ACHN (cell line): ENCODE results near the gene VPS29.
"Not testable (repeated sequence)": the region's sequence is repeated elsewhere in the genome, so short reads cannot be mapped to it uniquely, and the experiment has no call there.

Source experiments
- DNase-seq: peaks from one replicate; pipeline ENCODE4 v3.0.0-alpha.2; 2015
- in situ Hi-C: cut with HindIII; loops from 2 replicates; pipeline ENCODE4 v1.10.0; 2017; ENCODE audit warnings: low sequenced_read_pairs, low pct_ligation_motif_present, low pct_unique_long_range_greater_than_20kb

Gene VPS29

DNA sequence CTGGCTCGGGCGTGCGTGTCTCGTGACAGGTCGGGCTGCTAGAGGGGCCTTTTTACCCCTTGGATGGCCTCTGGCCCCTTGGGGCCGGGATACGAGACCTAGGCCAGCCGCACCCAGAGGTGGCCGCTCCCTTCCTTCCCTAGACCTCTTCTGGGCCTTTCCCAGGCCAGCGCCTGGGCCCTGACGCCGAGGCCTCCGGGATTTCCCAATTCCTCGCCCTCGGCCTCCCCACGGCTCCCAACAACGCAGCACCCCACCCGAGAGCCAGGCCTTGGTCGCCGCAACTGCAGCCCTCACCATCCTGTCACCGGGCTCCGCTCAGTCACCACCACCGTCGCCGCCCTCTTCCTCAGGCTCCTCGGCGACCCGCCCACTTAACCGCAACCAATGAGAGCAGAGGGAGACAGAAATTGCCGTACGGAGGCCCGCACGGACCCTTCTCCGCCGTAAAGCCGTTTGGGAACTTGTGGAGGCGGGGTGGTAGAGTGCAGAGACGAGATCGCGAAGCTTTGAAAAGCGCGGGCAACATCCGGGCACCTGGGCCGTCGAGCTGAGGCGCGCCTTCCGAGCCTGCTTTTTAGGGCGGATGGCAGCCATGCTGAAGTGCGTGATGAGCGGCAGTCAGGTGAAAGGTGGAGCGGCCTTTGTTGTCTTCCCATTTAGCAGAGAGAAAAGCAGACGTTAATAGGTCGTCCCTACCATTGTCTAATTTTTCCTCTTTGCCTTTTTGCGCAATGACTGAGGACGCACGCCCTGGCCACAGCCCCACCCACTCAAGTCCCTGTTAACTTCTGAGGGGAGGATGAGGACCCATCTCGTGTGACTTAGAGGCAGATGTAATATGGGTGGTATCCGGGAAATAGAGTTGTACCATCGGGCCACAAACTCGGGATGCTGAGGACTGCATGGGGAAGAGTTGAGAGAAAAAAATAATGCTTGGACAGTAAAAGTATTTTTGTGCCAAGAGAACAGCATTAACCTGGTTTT, at the start of gene VPS29, which contains the start of gene RAD9B:
VPS29 (minus strand) TSS at position 360 of the 987 bp plus-strand sequence; CDS start at position 300, 60 bp downstream.
RAD9B (plus strand) TSS at position 580 of the 987 bp plus-strand sequence; CDS start at position 587, 7 bp downstream.
- peak; percentile 100 for DNase-seq
- in situ Hi-C loops: no loop called here

DNA sequence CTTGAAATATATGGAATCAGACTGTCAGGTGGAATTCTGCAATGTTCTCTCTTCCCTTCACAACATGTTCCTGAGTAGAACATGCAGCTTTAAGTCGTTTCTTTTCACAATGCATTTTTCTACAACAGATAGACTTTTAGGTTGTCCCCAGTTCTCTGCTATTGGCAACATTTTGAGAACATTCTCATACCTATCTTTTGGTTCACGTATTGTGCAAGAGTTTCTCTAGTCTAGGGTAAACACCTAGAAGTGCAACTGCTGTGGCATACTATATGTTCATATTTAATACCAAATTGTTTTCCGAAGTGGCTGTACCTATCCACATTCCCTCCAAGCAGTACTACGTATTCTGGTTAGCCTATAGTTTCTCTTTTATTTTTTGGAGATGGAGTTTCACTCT, 49.1 kb upstream of the VPS29 start:
- in situ Hi-C loops: no loop called here
- no peak for DNase-seq

DNA sequence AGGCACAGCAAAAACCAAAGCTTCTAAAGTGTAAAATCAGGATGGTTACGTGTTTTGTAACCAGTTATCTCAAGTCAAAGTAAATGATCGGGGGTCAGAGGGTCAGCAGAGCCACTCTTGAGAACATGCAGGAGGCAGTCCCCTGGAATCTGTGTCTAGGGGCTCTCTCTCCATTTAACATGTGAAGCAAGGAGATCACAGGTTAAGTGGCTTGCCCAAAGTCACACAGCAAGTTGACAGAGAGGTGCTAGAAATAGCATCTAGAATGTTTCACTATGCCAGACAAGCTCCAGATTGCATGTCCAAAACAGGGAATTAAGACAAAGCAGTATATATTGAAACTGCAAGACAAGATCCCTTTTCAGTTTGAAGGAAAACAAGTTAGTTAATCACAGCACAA, 47.8 kb upstream of the VPS29 start:
- DNase-seq: no peak
- in situ Hi-C loops: no loop called here

DNA sequence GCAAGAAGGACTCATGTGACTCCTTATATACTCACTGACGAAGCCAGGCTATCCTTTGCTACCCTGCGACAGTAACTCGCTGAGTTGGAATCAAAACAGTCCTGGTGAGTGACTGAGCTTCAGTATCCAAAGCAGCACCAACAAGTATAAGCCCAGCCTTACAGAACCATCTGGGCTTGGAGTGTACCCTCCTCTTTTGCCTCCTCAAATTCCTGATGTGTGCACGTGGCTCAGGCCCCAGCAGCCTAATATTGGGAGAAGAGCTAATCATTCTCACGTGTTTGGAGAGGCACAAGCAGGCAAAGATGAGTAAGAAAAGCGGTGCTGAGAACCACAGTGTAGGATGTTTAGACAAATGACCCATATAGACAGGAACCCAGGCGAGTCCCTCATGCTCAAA, 46.8 kb upstream of the VPS29 start:
- no peak for DNase-seq
- in situ Hi-C loops: no loop called here

DNA sequence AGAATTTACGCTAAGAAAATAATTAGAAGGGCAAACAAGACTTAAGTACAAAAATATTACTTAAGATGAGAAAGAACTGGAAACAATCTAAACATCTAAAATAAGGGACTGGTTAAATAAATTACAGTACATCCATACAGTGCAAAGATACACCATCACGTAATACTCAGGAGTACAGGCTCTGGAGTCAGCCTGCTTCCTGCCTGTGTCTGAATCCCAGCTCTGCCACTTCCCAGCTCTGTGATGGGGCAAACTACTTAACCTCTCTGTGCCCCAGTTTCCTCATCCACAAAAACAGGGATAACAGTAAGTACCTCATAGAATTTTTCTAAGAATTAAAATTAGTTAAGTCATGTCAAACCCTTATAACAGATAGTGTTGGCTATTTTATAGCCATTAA, 45.2 kb upstream of the VPS29 start:
- DNase-seq: no peak
- in situ Hi-C loops: no loop called here

DNA sequence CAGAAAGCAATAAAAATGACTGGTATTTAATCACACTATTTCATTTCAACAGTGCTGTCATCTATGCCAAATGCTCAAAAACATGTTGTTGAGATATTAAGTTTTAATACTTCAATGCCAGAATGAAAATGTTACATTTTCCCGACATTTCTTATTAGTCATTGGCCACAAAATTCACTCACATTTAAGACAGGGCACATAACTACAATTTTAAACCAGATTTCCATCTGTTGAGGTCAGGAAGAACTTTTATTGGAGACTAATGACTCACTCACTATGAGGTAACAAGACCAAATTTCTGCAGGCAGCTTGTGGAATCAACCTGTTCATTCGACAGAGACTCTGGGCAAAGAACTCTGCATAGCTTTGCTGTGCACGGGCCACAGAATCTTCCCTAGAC, 44.4 kb upstream of the VPS29 start:
- in situ Hi-C loops: no loop called here
- peak; percentile 82 for DNase-seq

DNA sequence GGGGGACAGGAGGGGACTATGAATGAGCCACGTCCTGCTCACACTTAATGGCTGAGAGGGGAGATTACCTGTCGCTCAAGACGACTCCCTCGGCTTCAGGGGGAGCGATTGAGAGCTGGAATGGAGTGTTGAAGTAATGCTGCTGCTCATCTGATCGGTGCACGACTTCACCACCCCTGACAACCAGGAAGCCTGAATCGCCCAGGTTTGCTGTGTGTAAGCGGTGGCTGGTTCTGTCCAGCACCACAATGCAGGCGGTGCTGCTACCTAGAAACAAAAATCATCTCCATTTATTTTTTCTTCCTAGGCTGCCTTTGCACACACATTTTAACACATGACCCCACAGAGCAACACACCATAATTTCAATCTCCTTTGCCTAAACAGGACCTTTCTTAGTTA, 43.9 kb upstream of the VPS29 start:
- in situ Hi-C loops: no loop called here
- DNase-seq: no peak

DNA sequence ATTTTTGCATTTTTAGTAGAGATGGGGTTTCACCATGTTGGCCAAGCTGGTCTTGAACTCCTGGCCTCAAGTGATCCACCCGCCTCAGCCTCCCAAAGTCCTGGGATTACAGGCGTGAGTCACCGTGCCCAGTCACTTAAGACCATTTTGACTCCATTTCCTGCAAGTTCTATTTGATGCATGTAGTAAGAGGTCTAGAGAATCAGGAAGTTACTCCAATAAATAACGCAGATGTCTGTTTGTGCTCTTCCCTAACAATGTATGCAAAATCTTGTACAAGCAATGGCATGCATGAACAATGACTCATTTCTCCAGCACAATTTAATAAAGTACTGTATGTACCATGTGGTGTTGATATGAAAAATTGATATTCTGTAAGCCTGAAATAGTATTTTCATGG, 43.3 kb upstream of the VPS29 start:
- DNase-seq, in situ Hi-C loops: not testable (repeated sequence)

DNA sequence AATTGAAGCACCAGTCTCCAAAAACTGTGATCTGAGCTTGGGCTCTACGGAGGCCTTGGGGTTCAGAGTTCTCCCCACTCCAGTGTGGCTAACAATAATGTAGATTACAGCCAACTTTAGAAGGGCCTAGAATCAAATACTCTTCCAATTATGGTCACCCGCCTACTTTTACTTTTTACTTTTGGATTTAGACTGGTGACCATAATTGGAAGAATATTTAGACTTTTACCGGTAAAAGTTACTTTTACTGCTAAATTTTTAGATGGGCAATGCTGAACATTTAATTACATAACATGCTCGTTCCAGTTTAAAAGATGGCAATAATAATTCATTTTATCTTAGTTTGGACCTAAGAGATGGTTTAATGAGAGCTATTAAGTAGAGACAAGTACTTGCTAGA, 42.1 kb upstream of the VPS29 start:
- no peak for DNase-seq
- in situ Hi-C loops: no loop called here

DNA sequence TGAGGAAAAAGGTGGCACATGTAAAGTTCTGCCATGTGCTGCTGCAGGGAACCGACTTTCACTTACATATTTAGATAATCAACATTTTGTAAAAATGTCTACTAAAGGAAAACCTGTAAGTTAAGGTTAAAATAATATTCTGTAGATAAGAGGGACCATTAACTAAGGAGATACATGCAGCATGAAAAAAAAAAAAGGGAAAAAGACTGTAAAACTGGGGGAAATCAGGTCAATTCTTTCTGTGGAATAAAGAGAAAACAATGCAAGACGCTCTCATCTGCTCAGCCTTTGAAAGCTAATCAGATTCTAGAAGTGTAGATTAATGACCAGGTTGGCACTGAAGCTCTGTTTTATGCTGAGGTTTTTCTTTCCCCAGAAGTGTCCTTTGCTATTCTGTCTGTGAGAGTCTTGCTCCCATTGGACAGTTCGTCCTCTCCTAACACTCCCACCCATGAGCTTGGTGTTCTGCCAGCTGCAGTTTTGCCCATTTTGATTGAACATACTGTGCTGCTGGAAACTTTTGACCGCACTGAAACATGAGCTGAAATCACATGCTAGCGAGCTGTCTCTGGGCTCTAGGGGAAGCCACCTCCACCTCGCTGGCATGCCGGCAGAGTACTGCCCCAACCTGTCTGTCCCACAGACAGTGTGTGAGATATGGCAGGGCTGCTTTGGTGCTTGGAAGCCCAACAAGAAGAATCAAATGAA, 41.5 kb upstream of the VPS29 start:
- in situ Hi-C loops: no loop called here
- no peak for DNase-seq

DNA sequence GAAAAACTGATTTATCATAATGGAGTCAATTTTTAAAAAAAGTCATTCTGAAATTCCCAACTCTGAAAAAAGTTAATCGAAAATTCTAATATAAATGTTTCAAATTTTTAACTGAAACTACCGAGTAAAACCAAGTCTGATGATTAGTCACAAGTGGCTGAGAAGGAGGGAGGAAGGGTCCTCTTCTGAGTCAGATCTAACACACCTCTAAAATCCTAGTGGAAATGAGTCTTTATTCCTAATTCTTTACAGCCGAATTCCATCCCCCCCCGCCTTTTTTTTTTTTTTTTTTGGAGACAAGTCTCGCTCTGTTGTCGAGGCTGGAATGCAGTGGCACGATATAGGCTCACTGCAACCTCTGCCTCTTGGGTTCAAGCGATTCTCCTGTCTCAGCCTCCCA, 38.1 kb upstream of the VPS29 start:
- DNase-seq: peak; percentile 44
- in situ Hi-C loops: no loop called here

DNA sequence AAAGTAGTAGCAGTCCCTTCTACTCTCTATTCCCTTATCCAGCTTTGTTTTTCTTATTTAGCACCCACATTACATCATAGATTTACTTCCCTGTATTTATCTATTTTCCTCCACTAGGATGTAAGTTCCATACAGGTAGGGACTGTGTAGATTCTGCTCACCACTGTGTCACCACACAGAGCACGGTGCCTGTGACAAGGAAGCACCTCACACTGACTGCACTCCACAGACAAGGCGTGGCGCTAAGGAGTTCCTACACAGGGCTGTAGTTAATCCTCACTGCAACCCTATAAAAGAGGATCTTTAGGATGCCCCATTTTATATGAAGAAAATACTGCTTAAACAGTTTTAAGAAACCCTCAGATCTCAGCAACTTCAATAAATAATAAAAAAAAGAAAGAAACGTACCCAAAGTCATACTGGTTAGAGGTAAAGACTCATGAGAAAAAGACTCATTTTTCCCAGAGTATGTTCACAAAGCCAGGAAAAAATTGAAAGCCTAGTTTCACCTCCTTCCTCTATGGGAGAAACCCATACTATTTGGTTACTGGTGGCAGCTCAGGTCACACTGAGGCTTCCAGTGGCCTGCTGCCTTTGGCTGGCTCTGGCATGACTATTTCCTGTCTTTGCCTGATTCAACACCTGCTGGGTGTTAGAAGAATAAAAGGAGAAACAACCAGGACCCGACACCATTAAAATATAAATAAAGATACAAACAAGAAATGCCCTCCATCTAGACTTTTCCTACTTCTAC, 37.1 kb upstream of the VPS29 start:
- DNase-seq: no peak
- in situ Hi-C loops: no loop called here

DNA sequence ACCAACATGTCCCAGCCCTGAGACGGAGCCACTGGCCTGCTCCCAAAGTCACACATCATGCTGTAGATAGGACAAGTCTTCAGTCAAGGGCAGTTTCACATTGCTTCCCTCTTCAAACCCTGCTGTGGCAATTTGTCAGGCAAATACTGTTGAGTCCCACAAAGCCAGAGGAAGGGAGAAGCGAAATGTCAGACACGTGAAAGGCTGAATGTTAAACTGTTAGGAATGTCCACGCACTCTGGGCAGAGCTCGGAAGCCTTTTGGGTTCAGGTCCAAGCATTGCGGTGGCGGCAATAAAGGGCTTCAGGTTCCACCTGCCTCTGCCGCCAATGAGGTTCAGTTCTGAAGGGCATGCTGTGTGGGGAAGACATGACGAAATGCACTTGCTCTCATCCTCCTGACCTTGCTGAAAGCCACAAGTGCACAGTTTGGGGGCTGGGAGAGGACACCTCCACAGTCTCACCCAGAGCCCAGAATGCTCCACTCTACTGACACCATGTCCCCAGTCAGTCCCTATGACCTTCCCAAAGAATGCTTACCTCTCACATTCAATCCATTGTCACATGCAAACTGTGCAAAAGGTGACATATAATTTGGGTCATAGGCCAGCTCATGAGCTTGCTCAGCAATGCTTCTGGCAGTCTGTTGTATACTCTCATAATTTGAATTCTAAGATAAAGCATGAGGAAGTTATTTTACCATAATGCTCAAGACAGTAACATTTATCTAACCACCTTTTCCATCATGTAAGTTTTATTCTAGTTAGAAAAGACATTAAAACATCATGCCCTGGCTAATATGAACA, 35.9 kb upstream of the VPS29 start:
- no peak for DNase-seq
- in situ Hi-C loops: no loop called here

DNA sequence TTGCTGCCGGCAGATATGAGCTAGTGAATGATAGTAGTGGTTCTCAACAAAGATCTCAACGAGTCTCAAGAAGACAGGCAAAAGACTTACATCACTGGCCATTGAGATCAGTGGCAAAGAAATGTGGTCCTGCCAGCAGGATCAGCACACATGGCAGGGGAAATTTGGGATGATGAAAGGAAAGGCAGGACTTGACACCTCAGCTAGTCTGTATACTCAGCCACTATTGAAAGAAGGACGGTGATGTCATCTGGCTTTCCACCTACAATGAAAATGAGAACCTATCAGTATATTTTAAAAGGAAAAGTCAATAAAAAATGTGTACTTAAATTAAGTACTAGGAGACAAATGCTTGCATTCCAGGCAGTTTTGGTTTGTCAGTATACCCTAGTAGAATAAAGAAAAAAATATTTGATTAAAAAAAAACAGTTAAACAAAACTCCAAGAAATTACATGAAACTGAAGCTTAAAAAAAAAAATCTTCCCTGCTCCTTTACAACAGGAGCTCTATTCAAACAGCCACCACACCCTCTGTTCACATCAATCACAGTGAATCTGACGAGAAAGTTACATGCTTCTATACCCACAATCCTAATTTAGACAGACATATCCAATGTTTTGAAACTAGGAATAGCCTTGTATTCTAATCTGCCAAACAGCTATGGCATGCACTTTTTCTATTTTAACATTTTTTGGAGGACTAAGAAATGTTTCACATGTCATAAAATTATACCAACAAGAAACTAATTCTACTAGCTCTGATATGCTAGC, 35.1 kb upstream of the VPS29 start:
- in situ Hi-C loops: no loop called here
- DNase-seq: no peak

DNA sequence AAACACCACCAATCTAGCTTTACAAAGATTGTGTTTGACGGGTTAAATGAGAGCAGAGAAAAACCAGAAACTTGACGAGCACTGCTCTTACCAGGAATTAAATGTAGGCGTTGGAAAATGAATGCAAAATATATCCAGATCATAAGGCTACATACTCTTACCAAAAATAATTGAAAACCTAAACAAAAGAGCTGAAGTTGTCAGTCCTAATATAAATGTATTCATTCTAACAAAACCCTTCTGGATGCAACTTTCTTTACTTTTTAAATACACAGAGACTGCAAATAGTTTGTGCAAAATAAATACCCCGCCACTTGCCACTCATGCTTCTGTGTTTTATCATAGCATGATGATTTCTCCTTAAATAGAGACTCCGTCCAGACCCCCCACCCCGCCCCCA, 32.9 kb upstream of the VPS29 start:
- in situ Hi-C loops: no loop called here
- DNase-seq: no peak

DNA sequence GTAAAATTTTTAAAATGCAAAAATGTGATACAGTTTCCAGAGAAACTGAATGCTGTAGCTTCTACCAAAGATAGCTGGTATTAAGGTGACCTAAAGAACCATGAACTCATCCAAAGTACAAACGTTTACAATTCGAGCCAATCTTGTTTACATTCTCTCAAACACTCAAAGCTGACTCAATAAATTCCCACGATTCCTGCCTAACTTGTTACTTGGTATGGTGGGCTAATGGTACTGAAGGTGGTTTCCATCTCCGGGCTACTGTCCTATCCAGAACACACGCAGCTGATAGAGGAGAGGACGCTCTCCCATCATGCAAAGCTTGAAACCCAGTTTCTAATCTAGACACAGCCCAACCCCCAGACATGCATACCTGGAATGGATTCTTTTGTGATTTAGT, 31.7 kb upstream of the VPS29 start:
- in situ Hi-C loops: no loop called here
- no peak for DNase-seq

DNA sequence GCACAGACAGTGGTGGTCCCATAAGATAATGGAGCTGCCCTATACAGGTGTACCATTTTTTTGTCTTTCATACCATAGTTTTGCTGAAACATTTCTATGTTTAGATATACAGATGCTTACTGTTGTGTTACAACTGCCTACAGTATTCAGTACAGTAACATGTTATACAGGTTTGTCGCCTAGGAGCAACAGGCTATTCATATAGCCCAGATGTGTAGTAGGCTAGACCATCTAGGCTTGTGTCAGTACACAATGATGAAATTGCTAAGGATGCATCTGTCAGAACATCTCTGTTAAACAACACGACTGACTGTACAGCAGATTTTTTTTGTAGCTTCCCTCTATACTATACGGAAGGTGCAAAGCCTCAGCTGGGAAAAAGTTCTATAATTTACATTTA, 30.7 kb upstream of the VPS29 start:
- in situ Hi-C loops: no loop called here
- DNase-seq: no peak
